HG03196 (cell line): Measurements from ENCODE around the gene ZXDA.
"Not testable (repeated sequence)": the region's sequence is repeated elsewhere in the genome, so short reads cannot be mapped to it uniquely, and the experiment has no call there.

Experiments
- ATAC-seq: cut with Tn5 transposase; IDR thresholded peaks from one replicate; pipeline ENCODE4 v1.9.1; 2021; ENCODE audit not compliant: unreplicated experiment

Gene ZXDA

GRCh38 chrX:57910287-57910912 is at the start of gene ZXDA:
ZXDA (minus strand) TSS chrX:57910458; CDS start chrX:57910420, 38 bp downstream.
- ATAC-seq = peak; percentile 52

- no peak for ATAC-seq
Measured at GRCh38 chrX:57952320-57952678, 42.0 kb upstream of the ZXDA start.

- ATAC-seq = no peak
Measured at GRCh38 chrX:57951666-57952319, 41.5 kb upstream of the ZXDA start.

- ATAC-seq = no peak
Measured at GRCh38 chrX:57933321-57933720, 23.1 kb upstream of the ZXDA start.

GRCh38 chrX:57932266-57932665 is 22.0 kb upstream of the ZXDA start:
- no peak for ATAC-seq

- ATAC-seq = no peak
Measured at GRCh38 chrX:57930051-57930450, 19.8 kb upstream of the ZXDA start.

- ATAC-seq = no peak
Measured at GRCh38 chrX:57929373-57929772, 19.1 kb upstream of the ZXDA start.

- no peak for ATAC-seq
Measured at GRCh38 chrX:57925806-57926205, 15.5 kb upstream of the ZXDA start.

- no peak for ATAC-seq
Measured at GRCh38 chrX:57918750-57919436, 8.6 kb upstream of the ZXDA start.

- no peak for ATAC-seq
Measured at GRCh38 chrX:57915680-57916079, 5.4 kb upstream of the ZXDA start.

- ATAC-seq = peak; percentile 80
Measured at GRCh38 chrX:57909595-57910286, 517 bp downstream of the ZXDA start.

- not testable (repeated sequence) for ATAC-seq
Measured at GRCh38 chrX:57908972-57909594, 1.2 kb downstream of the ZXDA start.

GRCh38 chrX:57906790-57907189 is 3.5 kb downstream of the ZXDA start:
- ATAC-seq = no peak

- ATAC-seq = no peak
Measured at GRCh38 chrX:57905141-57905540, 5.1 kb downstream of the ZXDA start.

- no peak for ATAC-seq
Measured at GRCh38 chrX:57904176-57904880, 5.9 kb downstream of the ZXDA start.

GRCh38 chrX:57902633-57903032 is 7.6 kb downstream of the ZXDA start:
- ATAC-seq = no peak

GRCh38 chrX:57901466-57901865 is 8.8 kb downstream of the ZXDA start:
- ATAC-seq = no peak

- no peak for ATAC-seq
Measured at GRCh38 chrX:57900975-57901374, 9.3 kb downstream of the ZXDA start.

- no peak for ATAC-seq
Measured at GRCh38 chrX:57899906-57900305, 10.4 kb downstream of the ZXDA start.

- no peak for ATAC-seq
Measured at GRCh38 chrX:57899064-57899463, 11.2 kb downstream of the ZXDA start.

- no peak for ATAC-seq
Measured at GRCh38 chrX:57871463-57871862, 38.8 kb downstream of the ZXDA start.
